ENCODE data around the gene COQ5.
"Not testable (repeated sequence)": the region's sequence is repeated elsewhere in the genome, so short reads cannot be mapped to it uniquely, and the experiment has no call there.

Gene COQ5

DNA sequence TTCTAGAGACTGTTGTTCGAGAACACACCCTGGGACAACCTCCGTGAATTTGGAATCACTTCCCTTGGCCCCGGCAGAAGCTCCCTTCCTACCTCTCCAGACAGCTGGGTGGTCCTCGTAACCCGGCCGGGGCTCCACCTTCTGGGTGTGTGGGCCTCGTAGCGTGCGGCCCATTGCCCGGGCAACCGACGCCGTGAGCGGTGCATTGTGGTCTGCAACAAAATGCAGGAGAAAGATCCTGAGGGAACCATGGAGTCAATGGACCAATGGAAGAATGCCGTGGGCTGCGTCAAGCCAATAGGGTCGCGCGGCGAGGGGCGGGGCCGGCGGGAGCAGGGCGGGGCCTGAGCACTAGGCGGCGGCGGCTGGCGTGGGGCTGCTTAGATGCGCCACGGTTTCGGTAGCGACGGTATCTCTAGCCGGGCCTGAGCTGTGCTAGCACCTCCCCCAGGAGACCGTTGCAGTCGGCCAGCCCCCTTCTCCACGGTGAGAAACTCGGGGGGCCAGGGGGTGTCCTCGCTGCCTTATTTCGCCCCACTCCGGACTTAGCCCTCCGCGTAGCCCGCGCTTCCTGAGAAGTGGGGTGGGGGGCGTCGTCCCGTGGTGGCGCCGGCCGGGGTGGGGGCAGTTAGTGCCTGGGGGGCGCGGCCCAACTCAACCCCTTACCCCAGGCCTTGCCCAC lies 33.1 kb downstream of the COQ5 start, which contains the start of gene DYNLL1:
DYNLL1 (plus strand) TSS at position 383 of the 682 bp plus-strand sequence. CDS start 309 bp downstream, outside the sequence.
- peak; percentile 98 for DNase-seq (ENCODE audit: low spot score)
- in situ Hi-C loops (cut with MboI; ENCODE audit: low pct_unique_long_range_greater_than_20kb, low sequenced_read_pairs, unreplicated experiment): no loop called here
- TF ChIP-seq, protein P1, sequence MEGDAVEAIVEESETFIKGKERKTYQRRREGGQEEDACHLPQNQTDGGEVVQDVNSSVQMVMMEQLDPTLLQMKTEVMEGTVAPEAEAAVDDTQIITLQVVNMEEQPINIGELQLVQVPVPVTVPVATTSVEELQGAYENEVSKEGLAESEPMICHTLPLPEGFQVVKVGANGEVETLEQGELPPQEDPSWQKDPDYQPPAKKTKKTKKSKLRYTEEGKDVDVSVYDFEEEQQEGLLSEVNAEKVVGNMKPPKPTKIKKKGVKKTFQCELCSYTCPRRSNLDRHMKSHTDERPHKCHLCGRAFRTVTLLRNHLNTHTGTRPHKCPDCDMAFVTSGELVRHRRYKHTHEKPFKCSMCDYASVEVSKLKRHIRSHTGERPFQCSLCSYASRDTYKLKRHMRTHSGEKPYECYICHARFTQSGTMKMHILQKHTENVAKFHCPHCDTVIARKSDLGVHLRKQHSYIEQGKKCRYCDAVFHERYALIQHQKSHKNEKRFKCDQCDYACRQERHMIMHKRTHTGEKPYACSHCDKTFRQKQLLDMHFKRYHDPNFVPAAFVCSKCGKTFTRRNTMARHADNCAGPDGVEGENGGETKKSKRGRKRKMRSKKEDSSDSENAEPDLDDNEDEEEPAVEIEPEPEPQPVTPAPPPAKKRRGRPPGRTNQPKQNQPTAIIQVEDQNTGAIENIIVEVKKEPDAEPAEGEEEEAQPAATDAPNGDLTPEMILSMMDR (IDR thresholded peaks at IDR 0.05; ENCODE audit: extremely low read depth, insufficient read depth, missing control alignments): no peak

DNA sequence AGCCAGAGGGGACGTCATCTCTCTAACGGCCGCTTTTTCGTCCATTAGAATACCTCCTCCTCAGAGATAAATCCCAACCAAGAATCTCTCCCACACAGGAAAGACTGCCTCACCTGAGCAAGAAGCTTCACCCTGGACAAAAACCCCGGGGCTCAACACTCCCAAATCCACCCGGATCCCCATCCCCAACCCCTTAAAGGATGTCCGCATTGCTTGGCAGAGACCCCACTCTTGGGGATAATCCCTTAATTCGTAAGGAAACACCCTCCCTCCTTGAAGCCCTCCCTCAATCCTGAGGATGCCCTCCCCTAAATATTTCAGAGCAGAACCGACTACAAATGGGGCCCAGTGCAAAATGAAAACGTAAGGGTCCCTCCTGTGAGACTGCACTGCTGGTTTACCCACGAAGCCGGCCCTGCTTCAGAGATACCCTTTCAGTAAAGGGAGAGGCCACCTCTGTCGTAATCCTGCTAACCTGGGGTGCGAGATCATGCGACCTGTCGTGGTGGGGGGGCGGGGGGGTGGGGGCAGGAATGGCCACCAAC lies 33.7 kb downstream of the COQ5 start:
- TF ChIP-seq, protein P1 (IDR thresholded peaks at IDR 0.05; ENCODE audit: extremely low read depth, insufficient read depth, missing control alignments): no peak
- in situ Hi-C loops (cut with MboI; ENCODE audit: low pct_unique_long_range_greater_than_20kb, low sequenced_read_pairs, unreplicated experiment): no loop called here

DNA sequence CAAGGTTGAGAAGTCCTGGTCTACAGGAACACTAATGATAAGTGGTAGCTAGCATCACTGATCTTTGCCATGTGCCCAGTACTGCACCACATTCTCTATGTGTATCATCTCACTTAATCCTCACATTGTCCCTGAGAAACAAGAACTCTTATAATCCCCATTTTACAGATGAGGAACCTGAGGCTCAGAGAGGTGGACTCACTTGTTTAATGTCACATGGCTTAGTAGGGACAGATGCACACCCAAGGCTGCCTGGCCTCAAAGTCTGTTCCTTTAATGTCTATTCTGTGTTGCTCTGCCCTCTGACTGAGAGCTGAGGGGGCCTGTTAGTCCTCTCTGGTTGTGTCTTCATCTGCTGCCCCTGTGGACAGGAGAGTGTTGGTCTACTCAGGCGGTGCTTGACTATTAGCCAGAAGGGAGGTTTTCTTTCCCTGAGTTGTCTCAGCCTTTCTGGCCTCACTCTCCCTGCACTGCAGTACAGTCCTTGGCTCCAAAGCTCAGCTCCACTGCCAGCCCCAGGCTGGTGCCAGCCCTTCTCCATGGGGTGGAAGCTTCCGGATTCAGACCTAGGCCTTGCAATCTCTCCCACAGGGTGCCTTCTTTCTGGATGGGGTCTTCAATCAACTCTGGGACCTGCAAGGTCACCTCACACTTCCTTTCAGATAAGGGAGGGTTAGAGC lies 38.0 kb downstream of the COQ5 start:
- no peak for DNase-seq (ENCODE audit: low spot score)
- in situ Hi-C loops (cut with MboI; ENCODE audit: low pct_unique_long_range_greater_than_20kb, low sequenced_read_pairs, unreplicated experiment): no loop called here
- TF ChIP-seq, protein P1 (IDR thresholded peaks at IDR 0.05; ENCODE audit: extremely low read depth, insufficient read depth, missing control alignments): no peak

More for the DNA sequence above, 33.7 kb downstream of the COQ5 start:
- no peak for DNase-seq (ENCODE audit: low spot score)

DNA sequence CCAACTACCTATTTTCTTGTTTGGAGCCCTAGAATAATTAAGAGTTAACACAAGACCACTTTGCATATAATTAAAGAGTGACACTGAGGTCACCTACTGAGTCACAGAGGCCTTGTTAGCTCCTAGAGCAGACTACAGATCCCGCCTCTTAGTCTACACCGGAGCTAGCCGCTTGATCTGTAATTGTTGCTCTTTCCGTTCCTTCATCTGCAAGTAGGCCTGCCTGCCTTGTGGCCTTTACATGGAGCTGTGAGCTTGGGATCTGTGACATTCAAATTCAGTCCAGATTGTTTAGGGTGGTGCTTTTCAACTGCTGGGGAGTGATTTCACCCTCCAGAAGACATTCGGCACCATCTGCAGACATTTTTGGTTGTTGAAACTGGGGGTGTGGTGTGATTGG lies 38.6 kb downstream of the COQ5 start:
- no peak for DNase-seq (ENCODE audit: low spot score)
- in situ Hi-C loops (cut with MboI; ENCODE audit: low pct_unique_long_range_greater_than_20kb, low sequenced_read_pairs, unreplicated experiment): no loop called here
- TF ChIP-seq, protein P1 (IDR thresholded peaks at IDR 0.05; ENCODE audit: extremely low read depth, insufficient read depth, missing control alignments): no peak

DNA sequence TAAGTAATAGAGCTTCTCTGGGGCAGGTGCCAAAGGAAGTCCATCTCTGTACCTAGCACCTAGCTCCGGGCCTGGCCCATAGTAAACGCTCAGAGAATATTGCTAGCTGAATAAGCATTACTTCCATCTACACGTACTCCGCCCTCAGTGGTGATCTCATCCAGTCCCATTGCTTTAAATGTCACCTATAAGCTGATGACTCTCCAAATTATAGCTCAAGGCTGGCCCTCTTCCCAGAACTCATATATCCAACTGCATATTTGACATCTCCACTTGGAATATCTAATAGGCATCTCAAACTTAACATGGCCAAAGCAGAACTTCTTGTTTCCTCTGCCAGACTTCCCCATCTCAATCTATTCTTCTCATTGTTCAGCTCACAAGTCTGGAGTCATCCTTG lies 39.9 kb downstream of the COQ5 start:
- TF ChIP-seq, protein P1 (IDR thresholded peaks at IDR 0.05; ENCODE audit: extremely low read depth, insufficient read depth, missing control alignments): no peak
- in situ Hi-C loops (cut with MboI; ENCODE audit: low pct_unique_long_range_greater_than_20kb, low sequenced_read_pairs, unreplicated experiment): no loop called here
- DNase-seq (ENCODE audit: low spot score): no peak

DNA sequence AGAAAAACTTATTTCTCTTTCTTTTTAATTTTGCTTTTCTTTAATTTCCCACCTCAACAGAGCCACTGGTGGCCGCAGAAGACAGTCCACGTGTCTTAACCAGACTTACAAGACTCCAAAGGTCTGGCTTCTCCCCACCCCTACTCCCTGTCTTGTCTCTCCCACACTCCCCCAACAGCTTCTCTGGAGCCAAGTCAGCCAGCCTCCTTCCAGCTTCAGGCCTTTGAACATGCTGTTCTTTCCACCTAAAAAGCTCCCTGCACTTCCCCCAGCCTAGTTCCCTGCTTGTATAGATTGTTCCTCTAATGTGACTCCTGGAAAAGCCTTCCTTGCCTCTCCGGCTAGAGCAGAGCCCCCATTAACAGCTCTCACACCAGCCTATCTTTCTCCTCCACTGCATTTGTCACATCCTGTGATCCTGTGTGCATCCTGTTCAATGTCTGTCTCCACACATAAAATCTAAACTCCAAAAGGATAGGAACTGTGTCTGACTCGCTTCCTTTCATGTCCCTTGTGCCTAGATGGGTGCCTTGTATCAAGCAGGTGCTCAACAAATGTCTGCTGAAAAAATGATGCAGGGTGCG lies 40.8 kb downstream of the COQ5 start:
- TF ChIP-seq, protein P1 (IDR thresholded peaks at IDR 0.05; ENCODE audit: extremely low read depth, insufficient read depth, missing control alignments): no peak
- in situ Hi-C loops (cut with MboI; ENCODE audit: low pct_unique_long_range_greater_than_20kb, low sequenced_read_pairs, unreplicated experiment): no loop called here
- no peak for DNase-seq (ENCODE audit: low spot score)

DNA sequence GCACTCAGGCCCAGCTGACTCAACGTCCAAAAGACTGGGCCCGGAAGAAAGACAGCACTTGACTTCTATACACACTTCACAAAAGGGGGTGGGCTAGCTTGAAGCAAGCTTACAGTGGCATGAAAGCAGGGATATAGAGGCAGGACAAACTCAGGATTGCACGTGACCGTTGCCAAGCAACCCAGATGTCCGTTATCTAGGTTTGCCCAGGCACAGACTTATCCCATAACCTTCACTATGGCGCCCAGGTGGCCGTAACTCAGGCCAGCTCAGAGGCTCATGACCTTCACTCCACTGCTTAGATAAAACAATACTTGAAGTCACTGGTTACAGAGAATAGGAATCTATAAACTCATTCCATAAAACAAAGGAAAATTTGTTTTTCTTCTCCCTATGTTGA lies 41.4 kb downstream of the COQ5 start:
- in situ Hi-C loops (cut with MboI; ENCODE audit: low pct_unique_long_range_greater_than_20kb, low sequenced_read_pairs, unreplicated experiment); DNase-seq (ENCODE audit: low spot score): not testable (repeated sequence)
